H9 (cell line): Measurements from ENCODE around the gene THPO. TPM values are rescaled to one million over a fixed set of nuclear protein-coding genes. Genes with fewer than 3 reads are reported as not detected.

Experiments
- DNase-seq: peaks from one replicate; pipeline ENCODE4 v3.0.0-alpha.2; 2017
- H2AFZ ChIP-seq: one replicate; pipeline ENCODE4 v1.6.1; 2013; ENCODE audit warnings: mild to moderate bottlenecking, low read length, control low read depth, moderate library complexity
- H2AK5ac ChIP-seq: 2 replicates; pipeline ENCODE4 v1.6.1; 2013; ENCODE audit warnings: low read length, control low read depth, mixed read lengths; ENCODE audit not compliant: insufficient read length
- H2BK120ac ChIP-seq: one replicate; pipeline ENCODE4 v1.6.1; 2013; ENCODE audit warnings: low read depth, mild to moderate bottlenecking, low read length, control low read depth, inconsistent platforms; ENCODE audit not compliant: poor library complexity, severe bottlenecking
- H2BK12ac ChIP-seq: 2 replicates; pipeline ENCODE4 v1.6.1; 2013; ENCODE audit warnings: low read length, control low read depth, mixed read lengths, low read depth; ENCODE audit not compliant: insufficient read length
- H2BK15ac ChIP-seq: 2 replicates; pipeline ENCODE4 v1.6.1; 2013; ENCODE audit warnings: low read depth, low read length, control low read depth
- H2BK20ac ChIP-seq: one replicate; pipeline ENCODE4 v1.6.1; 2013; ENCODE audit warnings: low read depth, mild to moderate bottlenecking, low read length, control low read depth, inconsistent platforms; ENCODE audit not compliant: poor library complexity, severe bottlenecking
- H2BK5ac ChIP-seq: 2 replicates; pipeline ENCODE4 v1.6.1; 2013; ENCODE audit warnings: low read length, control low read depth, mixed read lengths; ENCODE audit not compliant: insufficient read length
- H3K14ac ChIP-seq: 2 replicates; pipeline ENCODE4 v1.6.1; 2013; ENCODE audit warnings: low read length, control low read depth; ENCODE audit not compliant: insufficient read depth
- H3K18ac ChIP-seq: 2 replicates; pipeline ENCODE4 v1.6.1; 2013; ENCODE audit warnings: low read depth, mild to moderate bottlenecking, mixed read lengths, low read length, control low read depth; ENCODE audit not compliant: insufficient read length
- H3K23ac ChIP-seq: 2 replicates; pipeline ENCODE4 v1.6.1; 2013; ENCODE audit warnings: low read length, control low read depth, mixed read lengths, low read depth; ENCODE audit not compliant: insufficient read length
- H3K23me2 ChIP-seq: 2 replicates; pipeline ENCODE4 v1.6.1; 2013; ENCODE audit warnings: low read depth, mild to moderate bottlenecking, mixed read lengths, low read length, control low read depth; ENCODE audit not compliant: insufficient read length, poor library complexity, severe bottlenecking
- H3K27ac ChIP-seq: 2 replicates; pipeline ENCODE4 v1.5.1; 2013; ENCODE audit warnings: low read length, control low read depth, mixed read lengths, low read depth; ENCODE audit not compliant: insufficient read length
- H3K27me3 ChIP-seq: 2 replicates; pipeline ENCODE4 v1.6.1; 2013; ENCODE audit warnings: low read length, control low read depth, inconsistent platforms; ENCODE audit not compliant: insufficient read depth
- H3K4ac ChIP-seq: 2 replicates; pipeline ENCODE4 v1.6.1; 2013; ENCODE audit warnings: low read depth, mild to moderate bottlenecking, control low read depth, inconsistent platforms, low read length, moderate library complexity
- H3K4me1 ChIP-seq: 2 replicates; pipeline ENCODE4 v1.6.1; 2013; ENCODE audit warnings: low read length, control low read depth, inconsistent platforms; ENCODE audit not compliant: insufficient read depth
- H3K4me2 ChIP-seq: 2 replicates; pipeline ENCODE4 v1.6.1; 2013; ENCODE audit warnings: low read length, control low read depth, mixed read lengths; ENCODE audit not compliant: insufficient read length, insufficient read depth
- H3K56ac ChIP-seq: 2 replicates; pipeline ENCODE4 v1.6.1; 2013; ENCODE audit warnings: low read depth, mild to moderate bottlenecking, mixed read lengths, low read length, control low read depth; ENCODE audit not compliant: insufficient read length
- H3K79me1 ChIP-seq: 2 replicates; pipeline ENCODE4 v1.6.1; 2013; ENCODE audit warnings: low read depth, mild to moderate bottlenecking, moderate library complexity, low read length, control low read depth, inconsistent platforms; ENCODE audit not compliant: insufficient read depth, poor library complexity, severe bottlenecking
- H3K79me2 ChIP-seq: 2 replicates; pipeline ENCODE4 v1.6.1; 2013; ENCODE audit warnings: low read length, control low read depth, inconsistent platforms; ENCODE audit not compliant: insufficient read depth
- H3K9ac ChIP-seq: 2 replicates; pipeline ENCODE4 v1.6.1; 2013; ENCODE audit warnings: low read length, control low read depth, mixed read lengths; ENCODE audit not compliant: insufficient read length; ENCODE audit errors: extremely low read depth
- H3K9me3 ChIP-seq: one replicate; pipeline ENCODE4 v1.6.1; 2013; ENCODE audit warnings: low read depth, low read length, inconsistent platforms; ENCODE audit not compliant: control insufficient read depth
- H3T11ph ChIP-seq: one replicate; pipeline ENCODE4 v1.6.1; 2013; ENCODE audit warnings: mild to moderate bottlenecking, low read length, control low read depth, inconsistent platforms
- H4K20me1 ChIP-seq: one replicate; pipeline ENCODE4 v1.6.1; 2013; ENCODE audit not compliant: control insufficient read depth, insufficient read length, insufficient read depth
- H4K5ac ChIP-seq: 2 replicates; pipeline ENCODE4 v1.6.1; 2013; ENCODE audit warnings: low read depth, mild to moderate bottlenecking, mixed read lengths, low read length, control low read depth; ENCODE audit not compliant: insufficient read length
- H4K8ac ChIP-seq: replicated peaks from 2 replicates; pipeline ENCODE4 v1.6.1; 2013; ENCODE audit warnings: low read length, control low read depth, mixed read lengths, low read depth; ENCODE audit not compliant: insufficient read length
- H4K91ac ChIP-seq: 2 replicates; pipeline ENCODE4 v1.6.1; 2013; ENCODE audit warnings: low read depth, mild to moderate bottlenecking, moderate library complexity, mixed read lengths, low read length, control low read depth; ENCODE audit not compliant: insufficient read length
- H3K27ac Mint-ChIP-seq, 3 experiments: 2 replicates in 2 of 3; 3 replicates in 1 of 3; pipeline ENCODE4 v1.8.0; 2020 to 2021; ENCODE audit warnings: mixed read lengths in 3 of 3, mild to moderate bottlenecking in 1 of 3, moderate library complexity in 1 of 3
- H3K27me3 Mint-ChIP-seq: 2 replicates; pipeline ENCODE4 v1.8.0; 2021; ENCODE audit warnings: low read depth, mild to moderate bottlenecking, moderate library complexity, mixed read lengths
- H3K36me3 Mint-ChIP-seq, 3 experiments: 2 replicates in 2 of 3; 3 replicates in 1 of 3; pipeline ENCODE4 v1.8.0; 2020 to 2021; ENCODE audit warnings: low read depth in 3 of 3, mixed read lengths in 3 of 3; ENCODE audit not compliant: insufficient read depth in 1 of 3
- H3K4me1 Mint-ChIP-seq, 2 experiments: 2 replicates each; pipeline ENCODE4 v1.8.0; 2020; ENCODE audit warnings: mixed read lengths in 2 of 2
- H3K4me3 Mint-ChIP-seq, 2 experiments: 2 replicates in 1 of 2; 3 replicates in 1 of 2; pipeline ENCODE4 v1.8.0; 2020 to 2021; ENCODE audit warnings: mild to moderate bottlenecking in 2 of 2, mixed read lengths in 2 of 2, moderate library complexity in 1 of 2
- H3K9me3 Mint-ChIP-seq, 2 experiments: 2 replicates in 1 of 2; 3 replicates in 1 of 2; pipeline ENCODE4 v1.8.0; 2020; ENCODE audit warnings: mild to moderate bottlenecking in 2 of 2, mixed read lengths in 2 of 2, moderate library complexity in 1 of 2
- WGBS: extraction: QIAGEN DNeasy Blood & Tissue Kit; methylation state at CpG from one replicate; pipeline ENCODE4 v1.1.7; 2013; ENCODE audit warnings: missing lambda C conversion rate, low lambda C conversion rate, mixed read lengths; ENCODE audit not compliant: insufficient read length; ENCODE audit errors: extremely low coverage; 5-methylcytosine and 5-hydroxymethylcytosine counted together
- total RNA-seq: library from RNA; stranded (reverse); gene quantifications from 2 replicates; pipeline ENCODE4 v1.2.1, GENCODE V29; 2021
- TF ChIP-seq, protein P1 (sequence below): fragments of 200-600 bp; sonication (generic); conservative IDR thresholded peaks from 3 replicates; pipeline ENCODE4 v1.8.0; 2021; ENCODE audit warnings: antibody characterized with exemption, mild to moderate bottlenecking

Gene THPO
- total RNA-seq, 1 experiment from 2014 or later, result 0.85 TPM

DNA sequence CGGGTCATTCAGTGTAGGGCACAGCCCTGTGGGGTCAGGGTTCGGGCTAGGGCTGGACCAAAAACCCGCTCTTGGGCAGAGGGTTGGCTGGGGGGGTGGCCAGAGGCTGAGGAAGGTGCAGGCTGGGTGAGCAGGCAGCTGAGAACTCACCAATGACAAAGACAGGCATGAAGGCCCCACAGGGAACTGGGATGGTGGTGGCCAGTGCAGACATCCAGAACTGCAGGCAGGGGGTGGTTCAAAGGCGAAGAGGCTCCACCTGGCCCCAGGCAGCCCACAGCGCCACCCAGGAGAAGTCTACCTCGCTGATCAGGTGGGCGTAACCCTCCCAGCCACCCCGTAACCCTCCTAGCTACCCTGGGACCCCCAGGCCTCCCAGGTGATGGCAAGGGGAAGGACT is 23.3 kb downstream of the THPO start:
- peak; percentile 25 for DNase-seq
- no peak overlapping the region for H2BK15ac ChIP-seq
- no CpG with 5 or more reads among the region's 8 CpGs for WGBS
- Mint-ChIP-seq H3K9me3 (no peaks in the 10 kb centered on the region; a peak in 1 of 5 replicates), H3K4me1 (peaks cover 13 to 23% of the 10 kb centered on the region in 2 experiments), H3K4me3 (no peak overlapping the region), H3K27ac (no peak overlapping the region), H3K36me3 (peaks cover 22 to 61% (median 54%) of the 10 kb centered on the region in 3 experiments; a peak in 6 of 7 replicates), H3K27me3 (no peaks in the 10 kb centered on the region; the same call in none of the 2 replicates)
- H3K4me2 ChIP-seq, result no peak overlapping the region
- H4K20me1 ChIP-seq, result no peaks in the 10 kb centered on the region
- TF ChIP-seq, protein P1, sequence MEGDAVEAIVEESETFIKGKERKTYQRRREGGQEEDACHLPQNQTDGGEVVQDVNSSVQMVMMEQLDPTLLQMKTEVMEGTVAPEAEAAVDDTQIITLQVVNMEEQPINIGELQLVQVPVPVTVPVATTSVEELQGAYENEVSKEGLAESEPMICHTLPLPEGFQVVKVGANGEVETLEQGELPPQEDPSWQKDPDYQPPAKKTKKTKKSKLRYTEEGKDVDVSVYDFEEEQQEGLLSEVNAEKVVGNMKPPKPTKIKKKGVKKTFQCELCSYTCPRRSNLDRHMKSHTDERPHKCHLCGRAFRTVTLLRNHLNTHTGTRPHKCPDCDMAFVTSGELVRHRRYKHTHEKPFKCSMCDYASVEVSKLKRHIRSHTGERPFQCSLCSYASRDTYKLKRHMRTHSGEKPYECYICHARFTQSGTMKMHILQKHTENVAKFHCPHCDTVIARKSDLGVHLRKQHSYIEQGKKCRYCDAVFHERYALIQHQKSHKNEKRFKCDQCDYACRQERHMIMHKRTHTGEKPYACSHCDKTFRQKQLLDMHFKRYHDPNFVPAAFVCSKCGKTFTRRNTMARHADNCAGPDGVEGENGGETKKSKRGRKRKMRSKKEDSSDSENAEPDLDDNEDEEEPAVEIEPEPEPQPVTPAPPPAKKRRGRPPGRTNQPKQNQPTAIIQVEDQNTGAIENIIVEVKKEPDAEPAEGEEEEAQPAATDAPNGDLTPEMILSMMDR, result no peak
- H3K79me2 ChIP-seq, result no peaks in the 10 kb centered on the region; the same call in 1 of the 2 replicates
- no peak overlapping the region for H3K23ac ChIP-seq
- H3K56ac ChIP-seq, result no peak overlapping the region
- H3K79me1 ChIP-seq, result no peaks in the 10 kb centered on the region
- H3K23me2 ChIP-seq, result no peaks in the 10 kb centered on the region
- no peak overlapping the region for H2BK120ac ChIP-seq
- H4K8ac ChIP-seq, result no peak overlapping the region
- no peak overlapping the region for H2BK5ac ChIP-seq
- H3K9me3 ChIP-seq, result no peaks in the 10 kb centered on the region
- H4K91ac ChIP-seq, result no peak overlapping the region
- H2AFZ ChIP-seq, result no peak overlapping the region
- no peak overlapping the region for H3K18ac ChIP-seq
- H3K9ac ChIP-seq, result no peak overlapping the region
- H3T11ph ChIP-seq, result no peak overlapping the region
- no peak overlapping the region for H2AK5ac ChIP-seq
- no peaks in the 10 kb centered on the region for H3K27me3 ChIP-seq
- no peak overlapping the region for H3K14ac ChIP-seq
- no peak overlapping the region for H3K4ac ChIP-seq
- no peaks in the 10 kb centered on the region; the same call in 1 of the 2 replicates for H3K4me1 ChIP-seq
- H2BK20ac ChIP-seq, result no peak overlapping the region
- no peak overlapping the region for H3K27ac ChIP-seq
- H4K5ac ChIP-seq, result no peak overlapping the region
- no peak overlapping the region for H2BK12ac ChIP-seq
